ENCODE measurements around the gene VARS1.
"Not testable (repeated sequence)": the region's sequence is repeated elsewhere in the genome, so short reads cannot be mapped to it uniquely, and the experiment has no call there.

Gene VARS1
- long read RNA-seq, donor 1, full-length matches to known transcripts = 4 of 10 reads
- long read RNA-seq, donor 1, partial matches to known transcripts = 6 of 10 reads
- long read RNA-seq, donor 1, other reads (novel, unspliced or antisense) = 0 of 10 reads
- long read RNA-seq, donor 2, full-length matches to known transcripts = 2 of 8 reads
- long read RNA-seq, donor 2, partial matches to known transcripts = 6 of 8 reads
- long read RNA-seq, donor 2, other reads (novel, unspliced or antisense) = 0 of 8 reads
- long read RNA-seq, donor 3, full-length matches to known transcripts = 2 of 7 reads
- long read RNA-seq, donor 3, partial matches to known transcripts = 5 of 7 reads
- long read RNA-seq, donor 3, other reads (novel, unspliced or antisense) = 0 of 7 reads
- long read RNA-seq, donor 4, partial matches to known transcripts = 7 of 7 reads
- long read RNA-seq, donor 4, other reads (novel, unspliced or antisense) = 0 of 7 reads
- long read RNA-seq, donor 5, full-length matches to known transcripts = 1 of 9 reads
- long read RNA-seq, donor 5, partial matches to known transcripts = 8 of 9 reads
- long read RNA-seq, donor 5, other reads (novel, unspliced or antisense) = 0 of 9 reads
- long read RNA-seq, donor 6, full-length matches to known transcripts = 4 of 11 reads
- long read RNA-seq, donor 6, partial matches to known transcripts = 7 of 11 reads
- long read RNA-seq, donor 6, other reads (novel, unspliced or antisense) = 0 of 11 reads
- long read RNA-seq, donor 7, full-length matches to known transcripts = 3 of 21 reads
- long read RNA-seq, donor 7, partial matches to known transcripts = 18 of 21 reads
- long read RNA-seq, donor 7, other reads (novel, unspliced or antisense) = 0 of 21 reads
- long read RNA-seq, donor 8, full-length matches to known transcripts = 2 of 7 reads
- long read RNA-seq, donor 8, partial matches to known transcripts = 5 of 7 reads
- long read RNA-seq, donor 8, other reads (novel, unspliced or antisense) = 0 of 7 reads

- peak; percentile 97 for DNase-seq
Observed at GRCh38 chr6:31795616-31796298, at the start of gene VARS1. Gene VARS1 (minus strand): TSS chr6:31795752. CDS start chr6:31795217, 535 bp downstream.

- no peak for DNase-seq
Observed at GRCh38 chr6:31844507-31844906, 49.0 kb upstream of the VARS1 start.

- no peak for DNase-seq
Observed at GRCh38 chr6:31842053-31842452, 46.5 kb upstream of the VARS1 start.

- DNase-seq = not testable (repeated sequence)
Observed at GRCh38 chr6:31839779-31840126, 44.2 kb upstream of the VARS1 start.

GRCh38 chr6:31838968-31839367, 43.4 kb upstream of the VARS1 start:
- DNase-seq = no peak

- DNase-seq = not testable (repeated sequence)
Observed at GRCh38 chr6:31838114-31838553, 42.6 kb upstream of the VARS1 start.

- no peak for DNase-seq
Observed at GRCh38 chr6:31837369-31838113, 42.0 kb upstream of the VARS1 start.

- DNase-seq = no peak
Observed at GRCh38 chr6:31836474-31837368, 41.2 kb upstream of the VARS1 start.

- DNase-seq = no peak
Observed at GRCh38 chr6:31836047-31836473, 40.5 kb upstream of the VARS1 start.

GRCh38 chr6:31834367-31835250, 39.1 kb upstream of the VARS1 start:
- DNase-seq = peak; percentile 99

GRCh38 chr6:31831350-31832215, 36.0 kb upstream of the VARS1 start:
- DNase-seq = no peak

GRCh38 chr6:31830886-31831335, 35.4 kb upstream of the VARS1 start:
- DNase-seq = no peak

GRCh38 chr6:31829633-31830283, 34.2 kb upstream of the VARS1 start:
- DNase-seq = peak; percentile 71

GRCh38 chr6:31827286-31828079, 31.9 kb upstream of the VARS1 start, which contains the start of gene HSPA1B:
Gene HSPA1B (plus strand): TSS chr6:31827738. CDS start chr6:31827951, 213 bp downstream.
- DNase-seq = peak; percentile 94

GRCh38 chr6:31826793-31827285, 31.3 kb upstream of the VARS1 start:
- DNase-seq = peak; percentile 92

- DNase-seq = no peak
Observed at GRCh38 chr6:31825553-31825952, 30.0 kb upstream of the VARS1 start.
